NCI-H2196 (cell line): ENCODE results near the gene SPATA9.

Experiments used
- DNase-seq: peaks from one replicate; lab custom pipeline; 2025; ENCODE audit not compliant: unreplicated experiment; lab: John Stamatoyannopoulos, UW

SPATA9 gene

GRCh38 chr5:95686651-95687050 lies 3.9 kb upstream of the SPATA9 start:
- DNase-seq, result no peak

- no peak for DNase-seq
Observed at GRCh38 chr5:95684361-95684760, 1.6 kb upstream of the SPATA9 start.

DNA sequence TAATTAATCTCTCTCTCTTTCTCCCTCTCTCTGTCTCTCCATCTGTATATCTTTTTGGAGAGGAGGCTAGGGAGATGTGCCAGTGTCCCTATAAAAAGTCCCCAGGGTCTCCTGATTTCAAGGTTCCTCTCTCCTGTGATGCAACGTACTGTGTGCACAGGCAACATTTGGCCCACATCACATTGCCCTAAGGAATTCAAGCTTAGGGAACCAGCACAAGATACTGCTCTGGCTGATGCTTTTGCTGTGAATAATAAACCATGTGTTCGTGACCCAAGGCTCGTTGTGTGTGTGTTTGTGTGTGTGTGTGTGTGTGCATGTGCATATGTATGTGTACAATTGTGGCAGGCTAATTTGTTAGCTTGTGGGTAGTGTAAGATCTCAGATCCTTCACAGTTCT lies 9.7 kb downstream of the SPATA9 start:
- no peak for DNase-seq

- DNase-seq, result no peak
Observed at GRCh38 chr5:95672641-95673040, 10.2 kb downstream of the SPATA9 start.

GRCh38 chr5:95671826-95672225 lies 11.0 kb downstream of the SPATA9 start:
- no peak for DNase-seq

GRCh38 chr5:95670568-95670967 lies 12.2 kb downstream of the SPATA9 start:
- DNase-seq, result no peak

DNA sequence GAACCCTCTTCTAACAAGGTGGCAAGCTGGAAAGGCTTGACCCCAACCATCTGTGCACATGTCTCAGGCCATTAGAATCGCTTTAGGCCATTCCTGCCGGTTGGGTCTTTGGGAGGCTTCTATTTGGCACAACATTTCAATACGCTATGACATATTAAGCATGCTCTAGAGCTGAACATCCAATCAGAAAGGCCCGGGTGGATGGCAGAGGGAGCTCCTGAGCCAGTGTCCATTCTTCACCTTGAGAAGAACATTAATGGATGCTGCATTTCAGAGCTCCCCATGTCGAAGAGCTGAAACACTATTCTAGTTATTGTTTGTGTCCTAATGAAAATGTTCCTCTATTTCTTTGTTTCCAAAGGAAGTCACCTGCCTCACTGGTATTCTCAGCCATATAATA lies 12.8 kb downstream of the SPATA9 start:
- DNase-seq, result no peak

GRCh38 chr5:95669540-95669939 lies 13.3 kb downstream of the SPATA9 start:
- DNase-seq, result peak; percentile 32

GRCh38 chr5:95668728-95669127 lies 14.1 kb downstream of the SPATA9 start:
- no peak for DNase-seq

DNA sequence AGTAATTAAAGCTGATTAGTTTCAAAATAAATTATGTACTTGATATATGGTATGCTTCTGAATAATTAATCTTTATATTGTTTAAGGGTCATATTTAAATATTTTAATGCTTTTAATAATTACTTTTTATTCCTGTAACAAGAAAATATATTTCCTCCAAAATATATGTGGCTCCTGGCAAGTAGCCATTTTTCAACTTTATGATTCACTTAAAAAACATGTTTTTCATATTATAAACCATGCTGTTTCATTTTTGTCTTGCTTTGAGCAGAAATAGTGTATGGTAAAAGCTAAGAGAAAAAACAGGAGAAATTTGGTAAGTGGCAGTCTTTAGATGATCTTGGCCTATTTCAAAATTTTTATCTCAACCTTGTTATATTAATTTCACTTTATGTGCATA lies 14.6 kb downstream of the SPATA9 start:
- no peak for DNase-seq

GRCh38 chr5:95667678-95668077 lies 15.1 kb downstream of the SPATA9 start:
- no peak for DNase-seq

- no peak for DNase-seq
Observed at GRCh38 chr5:95667061-95667618, 15.7 kb downstream of the SPATA9 start.

- peak; percentile 32 for DNase-seq
Observed at GRCh38 chr5:95664204-95664786, 18.5 kb downstream of the SPATA9 start.

DNA sequence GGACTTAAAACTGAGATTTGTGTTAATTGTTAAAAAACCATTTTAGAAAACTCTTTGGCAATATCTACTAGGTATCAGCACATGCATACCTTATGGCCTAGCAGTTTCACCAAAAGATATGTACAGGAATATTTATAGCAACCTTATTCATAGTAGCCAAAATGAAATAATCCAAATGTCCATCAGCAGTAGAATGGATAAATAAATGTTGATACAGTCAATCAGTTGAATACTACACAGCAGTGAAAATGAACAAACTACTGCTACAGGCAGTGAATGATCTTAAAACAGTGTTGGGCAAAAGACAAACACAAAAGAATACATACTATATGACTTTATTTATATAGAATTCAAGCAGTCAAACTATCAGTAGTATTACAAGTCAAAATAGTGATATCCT lies 19.8 kb downstream of the SPATA9 start:
- DNase-seq, result no peak

- no peak for DNase-seq
Observed at GRCh38 chr5:95660060-95660459, 22.7 kb downstream of the SPATA9 start.

- no peak for DNase-seq
Observed at GRCh38 chr5:95655575-95655974, 27.2 kb downstream of the SPATA9 start.

DNA sequence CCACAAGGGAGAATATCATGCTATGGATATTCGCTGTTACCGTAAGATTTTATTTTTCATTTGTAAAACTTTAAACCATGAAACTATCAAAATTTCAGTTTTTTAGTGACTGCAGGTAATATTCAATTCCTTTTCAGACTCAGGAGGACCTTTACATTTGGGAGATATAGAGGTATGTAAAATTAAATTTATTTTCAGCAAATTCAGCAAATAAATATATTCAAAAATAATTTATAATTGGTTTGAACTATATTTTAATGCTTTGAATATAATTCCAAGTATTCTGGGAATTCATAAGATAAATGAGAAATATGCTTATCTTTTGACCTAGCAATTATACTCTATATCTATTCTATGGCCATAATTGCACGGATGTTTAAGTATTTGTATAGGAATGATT lies 28.6 kb downstream of the SPATA9 start:
- no peak for DNase-seq

DNA sequence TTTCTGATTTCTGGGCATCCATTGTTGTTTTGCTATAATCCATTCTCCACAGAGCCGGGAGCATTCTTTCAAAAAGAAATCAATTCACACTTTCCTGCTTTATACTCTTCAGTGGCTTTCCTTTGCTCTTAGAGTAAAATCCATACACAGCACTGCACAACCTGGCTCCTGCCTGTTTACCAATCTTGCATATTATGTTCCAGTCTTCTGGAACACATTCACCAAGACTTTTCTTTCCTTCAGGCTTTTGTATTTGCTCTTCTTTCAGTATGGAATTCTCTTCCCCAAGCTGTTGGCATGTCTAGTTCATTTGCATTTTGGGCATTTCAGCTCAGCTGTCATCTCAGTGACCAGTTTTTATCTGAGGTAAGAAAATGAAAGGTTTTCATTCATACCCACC lies 29.9 kb downstream of the SPATA9 start:
- DNase-seq, result no peak

- DNase-seq, result no peak
Observed at GRCh38 chr5:95649842-95650620, 32.8 kb downstream of the SPATA9 start.

GRCh38 chr5:95649274-95649673 lies 33.5 kb downstream of the SPATA9 start:
- no peak for DNase-seq

GRCh38 chr5:95647886-95648860 lies 34.6 kb downstream of the SPATA9 start:
- DNase-seq, result no peak
